ENCODE results near the gene ELANE. TPM values are rescaled to one million over a fixed set of nuclear protein-coding genes. Genes with fewer than 3 reads are reported as not detected.
"Not testable (repeated sequence)": the region's sequence is repeated elsewhere in the genome, so short reads cannot be mapped to it uniquely, and the experiment has no call there.

ELANE gene
- total and polyA plus RNA-seq, 9 of the 15 experiments (the other 6 are each of a cell fraction or from before 2014, with no cell fraction given) = not detected

GRCh38 chr19:840519-841206 lies 11.4 kb upstream of the ELANE start, which contains the start of gene PRTN3:
Gene PRTN3, plus strand, starts transcription at chr19:840999. Its CDS starts 10 bp downstream, at chr19:841009.
- no peak within 1 kb of the TSS for H3K4me3 ChIP-seq
- in situ Hi-C loops (cut with MboI) = no loop called here
- no peaks in the 10 kb centered on the region for H3K9me1 ChIP-seq (ENCODE audit: control insufficient read depth, insufficient read depth, low read length)
- intact Hi-C loops (cut with micrococcal nuclease) = no loop called here
- CTCF ChIA-PET (ENCODE audit: low intra/inter-chr PET ratio) = no interaction called here
- no peak within 1 kb of the TSS for H3K27ac ChIP-seq (ENCODE audit: extremely low read depth, low read depth, low read length)
- BruUV-seq (replicated peaks) = no TSS peak
- POLR2A ChIA-PET = interaction anchor here (0.6 to 0.8 kb wide), 3 partner anchors 14 to 52 kb away, joined by 3 to 4 read pairs (median 3); no protein-coding TSS in a partner anchor
- TF ChIP-seq SPI1 (IDR thresholded peaks at IDR 0.05; ENCODE audit: borderline replicate concordance, low read depth, low read length) (peak; percentile 78), EGR1 (conservative IDR thresholded peaks at IDR 0.05) (0 out of 2 replicates have a peak, but pooled peaks have one; percentile 6), HNRNPL (IDR thresholded peaks at IDR 0.05; ENCODE audit: low read depth, low read length) (0 out of 2 replicates have a peak, but pooled peaks have one; percentile 14), ZNF785 (CRISPR knock-in tag; IDR thresholded peaks at IDR 0.05) (no peak)
- H3K27me3 ChIP-seq (ENCODE audit: control insufficient read depth in 2 of 2, insufficient read depth in 2 of 2, low read length in 2 of 2) = no peaks in the 10 kb centered on the region
- no peaks in the 10 kb centered on the region for H3K36me3 ChIP-seq (ENCODE audit: control insufficient read depth, insufficient read depth, low read length)
- WGBS (ENCODE audit: insufficient coverage, low coverage, missing lambda C conversion rate) = 63% methylated on average over 21 of the region's 24 CpGs
- no peaks in the 10 kb centered on the region for H4K20me1 ChIP-seq (replicated peaks; ENCODE audit: control insufficient read depth, insufficient read depth, low read length)
- ATAC-seq (no peak), FAIRE-seq (no peak), DNase-seq (ENCODE audit: extremely low read depth in 1 of 4, low spot score in 3 of 4) (no peak)
- H3K9me3 ChIP-seq (replicated peaks; ENCODE audit: control insufficient read depth, insufficient read depth, low read depth, low read length) = no peaks in the 10 kb centered on the region
- no peak within 1 kb of the TSS for H3K4me2 ChIP-seq (ENCODE audit: insufficient read depth, low read length)
- H3K79me2 ChIP-seq (ENCODE audit: control insufficient read depth, insufficient read depth, low read length) = no peaks in the 10 kb centered on the region
- H2AFZ ChIP-seq (ENCODE audit: low read depth, low read length) = no peak within 1 kb of the TSS
- H3K9ac ChIP-seq (ENCODE audit: insufficient read depth in 1 of 2, low read depth in 2 of 2, low read length in 2 of 2) = peak within 1 kb of the TSS in 1 of 2 experiments; percentile 52; a peak in 2 of 4 replicates
- peaks cover 5 to 45% of the 10 kb centered on the region in 2 experiments for H3K4me1 ChIP-seq (replicated peaks in 1 of 2; ENCODE audit: control insufficient read depth in 2 of 2, insufficient read depth in 2 of 2, low read length in 2 of 2)

DNA sequence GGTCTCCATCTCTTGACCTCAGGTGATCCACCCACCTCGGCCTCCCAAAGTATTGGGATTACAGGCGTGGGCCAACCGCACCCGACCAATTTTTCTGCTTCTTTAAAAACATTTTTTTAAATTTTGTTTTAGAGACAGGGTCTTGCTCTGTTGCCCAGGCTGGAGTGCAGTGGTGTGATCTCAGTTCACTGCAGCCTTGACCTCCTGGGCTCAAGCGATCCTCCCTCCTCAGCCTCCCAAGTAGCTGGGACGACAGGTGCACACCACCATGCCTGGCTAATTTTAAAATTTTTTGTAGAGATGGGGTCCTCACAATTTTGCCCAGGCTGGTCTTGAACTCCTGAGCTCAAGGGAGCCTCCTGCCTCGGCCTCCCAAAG lies 9.3 kb upstream of the ELANE start:
- H3K4me3 ChIP-seq; H3K4me2 ChIP-seq (ENCODE audit: insufficient read depth, low read length); DNase-seq (ENCODE audit: extremely low read depth in 1 of 4, low spot score in 3 of 4); H2AFZ ChIP-seq (ENCODE audit: low read depth, low read length); CTCF ChIA-PET (ENCODE audit: low intra/inter-chr PET ratio); H3K9me3 ChIP-seq (replicated peaks; ENCODE audit: control insufficient read depth, insufficient read depth, low read depth, low read length); ATAC-seq; intact Hi-C loops (cut with micrococcal nuclease); H3K36me3 ChIP-seq (ENCODE audit: control insufficient read depth, insufficient read depth, low read length); H3K27me3 ChIP-seq (ENCODE audit: control insufficient read depth in 2 of 2, insufficient read depth in 2 of 2, low read length in 2 of 2); H3K27ac ChIP-seq (ENCODE audit: extremely low read depth, low read depth, low read length); in situ Hi-C loops (cut with MboI); BruUV-seq (replicated peaks); FAIRE-seq; H4K20me1 ChIP-seq (replicated peaks; ENCODE audit: control insufficient read depth, insufficient read depth, low read length); H3K79me2 ChIP-seq (ENCODE audit: control insufficient read depth, insufficient read depth, low read length); H3K9ac ChIP-seq (ENCODE audit: insufficient read depth in 1 of 2, low read depth in 2 of 2, low read length in 2 of 2); H3K9me1 ChIP-seq (ENCODE audit: control insufficient read depth, insufficient read depth, low read length): not testable (repeated sequence)
- peaks cover 5 to 50% of the 10 kb centered on the region in 2 experiments for H3K4me1 ChIP-seq (replicated peaks in 1 of 2; ENCODE audit: control insufficient read depth in 2 of 2, insufficient read depth in 2 of 2, low read length in 2 of 2)
- 63% methylated on average over 6 of the region's 7 CpGs for WGBS (ENCODE audit: insufficient coverage, low coverage, missing lambda C conversion rate)
- POLR2A ChIA-PET = interaction anchor here (1.1 to 1.4 kb wide), 4 partner anchors 11 to 67 kb away, joined by 3 to 4 read pairs (median 3); no protein-coding TSS in a partner anchor
- peak; percentile 87 for TF ChIP-seq ZNF121 (CRISPR knock-in tag; conservative IDR thresholded peaks at IDR 0.05)
